NCI-H345 (cell line): ENCODE results near the gene OR1K1.
A peak's percentile ranks its signal among the peaks of the same experiment; 100 is the strongest.

ENCODE experiments used
- DNase-seq: peaks from one replicate; lab custom pipeline; 2025; lab: John Stamatoyannopoulos, UW

Gene OR1K1

GRCh38 chr9:122800066-122801060 is at the start of gene OR1K1:
Gene OR1K1 (plus strand): TSS chr9:122800123. CDS start chr9:122800123, 0 bp downstream.
- DNase-seq: no peak

DNA sequence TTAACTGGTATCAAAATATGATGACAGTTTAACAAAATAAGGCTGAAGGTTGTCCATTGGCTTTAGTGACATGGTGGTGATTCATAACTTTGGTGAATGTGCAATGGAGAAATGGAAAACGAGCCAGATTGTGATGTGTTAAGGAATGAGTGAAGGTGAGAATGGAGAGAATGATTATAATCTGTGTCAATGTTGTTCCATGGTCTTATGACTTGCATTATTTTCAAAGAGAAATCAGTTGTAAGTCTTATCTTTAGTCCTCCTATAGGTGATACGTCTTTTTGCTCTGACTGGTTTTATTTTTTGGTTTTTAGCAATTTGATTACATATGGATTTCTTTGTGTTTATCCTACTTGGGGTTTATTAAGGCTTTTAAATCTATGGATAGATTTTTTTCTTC is 45.1 kb upstream of the OR1K1 start:
- DNase-seq: no peak

DNA sequence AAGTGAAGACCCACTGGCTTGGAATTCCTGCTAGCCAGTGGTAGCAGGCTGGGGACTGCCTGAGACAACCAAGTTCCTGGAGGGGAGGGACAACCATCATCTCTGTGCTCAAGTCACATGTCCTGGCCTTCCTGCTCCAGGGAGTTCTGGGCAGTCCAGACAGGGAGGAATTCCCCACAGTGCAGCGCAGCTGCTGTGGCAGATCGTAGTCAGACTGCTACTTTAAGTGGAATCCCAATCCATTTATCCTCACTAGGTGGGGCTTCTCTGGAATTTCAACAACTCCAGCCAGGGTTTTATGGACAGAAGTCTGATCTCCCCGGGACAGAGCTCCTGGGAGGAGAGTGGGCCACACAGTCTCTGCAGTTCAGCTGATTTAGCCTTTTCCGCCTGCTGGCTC is 32.1 kb upstream of the OR1K1 start:
- DNase-seq: no peak

GRCh38 chr9:122777052-122777451 is 22.9 kb upstream of the OR1K1 start:
- DNase-seq: no peak

DNA sequence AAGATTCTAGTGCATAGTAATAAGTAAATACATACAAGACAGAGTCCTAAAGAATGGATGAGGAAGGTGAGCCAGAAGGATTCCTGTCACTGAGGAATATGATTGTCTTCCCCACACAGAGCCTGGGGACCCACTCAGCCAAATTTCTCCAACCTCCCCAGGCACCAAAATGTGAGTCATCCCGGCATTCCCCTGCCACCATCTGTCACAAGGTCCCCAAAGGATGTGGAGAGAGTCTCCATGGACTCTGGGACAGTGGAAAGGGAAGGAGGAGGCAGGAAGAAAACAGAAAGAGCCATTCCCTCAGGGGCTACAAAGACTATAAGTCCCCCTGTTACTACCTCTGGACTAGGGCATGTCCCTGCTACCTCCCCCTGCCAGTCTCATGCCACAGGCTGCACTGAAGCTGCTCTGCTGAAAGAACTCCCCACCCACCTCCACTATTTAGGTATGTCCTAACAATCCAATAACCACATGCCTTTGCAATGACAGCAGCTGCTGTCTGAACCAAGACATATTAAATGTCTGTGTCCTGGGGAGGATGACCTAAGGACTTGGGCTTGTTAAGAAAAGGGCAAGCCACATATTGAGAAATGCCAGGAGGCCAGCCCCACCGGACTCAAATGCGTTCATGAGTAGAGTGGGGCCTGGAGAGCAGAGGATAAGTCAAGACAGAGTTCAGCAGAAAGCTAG is 21.8 kb upstream of the OR1K1 start:
- no peak for DNase-seq

DNA sequence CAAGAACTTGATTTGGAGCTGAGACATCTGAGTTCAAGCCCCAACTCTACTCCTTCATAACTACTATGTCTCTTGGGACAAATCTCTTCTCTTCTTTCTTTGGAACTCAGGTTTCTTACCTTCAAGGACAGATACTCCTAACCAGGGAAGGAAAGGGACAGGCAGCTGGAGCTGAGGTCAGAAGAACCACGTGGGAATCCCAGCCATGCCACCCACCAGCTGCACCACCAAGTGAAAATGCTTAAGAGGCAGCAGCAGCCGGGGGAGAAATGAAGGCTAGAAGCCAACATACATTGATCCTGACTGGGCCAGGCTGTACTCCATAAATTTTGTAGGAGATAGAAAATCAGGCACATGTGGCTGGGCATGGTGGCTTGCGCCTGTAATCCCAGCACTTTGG is 20.7 kb upstream of the OR1K1 start:
- DNase-seq: no peak

DNA sequence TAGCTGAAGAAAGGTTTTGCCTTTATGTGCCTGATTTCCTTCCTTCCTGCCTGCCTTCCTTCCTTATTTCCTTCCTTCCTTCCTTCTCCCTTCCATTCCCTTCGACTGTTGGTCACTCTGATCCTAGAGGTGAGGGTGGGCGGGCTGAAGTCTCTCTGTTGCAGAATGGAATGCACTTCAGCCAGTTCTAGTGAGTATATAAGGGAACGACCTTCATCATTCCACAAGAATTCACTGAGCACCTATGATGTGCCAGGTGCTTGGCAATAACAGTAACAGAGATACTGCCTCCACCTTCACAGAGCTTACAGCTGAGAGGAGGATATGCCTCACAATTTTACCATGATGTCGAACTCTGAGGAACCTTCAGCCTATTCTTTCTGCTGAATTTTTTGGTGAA is 19.9 kb upstream of the OR1K1 start:
- no peak for DNase-seq

DNA sequence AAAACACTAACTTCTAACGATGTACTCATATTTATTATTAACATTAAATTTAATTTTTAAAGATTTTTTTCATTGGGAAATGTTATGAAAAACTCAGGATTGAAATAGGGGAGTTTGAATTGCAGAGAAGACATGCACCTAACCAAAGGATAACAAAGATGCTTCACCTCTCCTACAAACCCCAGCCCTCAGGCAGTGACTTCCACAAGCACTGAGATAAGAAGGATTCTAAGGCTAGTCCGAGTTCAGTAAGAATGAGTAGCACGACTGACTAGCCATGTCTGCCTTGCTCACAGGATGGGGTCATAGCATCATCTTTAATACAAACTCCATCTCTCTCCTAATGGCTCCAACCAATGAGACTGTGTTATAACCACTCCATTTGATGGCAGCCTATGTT is 18.3 kb upstream of the OR1K1 start:
- no peak for DNase-seq

GRCh38 chr9:122785269-122785668 is 14.7 kb upstream of the OR1K1 start:
- DNase-seq: no peak

GRCh38 chr9:122786338-122786737 is 13.6 kb upstream of the OR1K1 start:
- no peak for DNase-seq

GRCh38 chr9:122788831-122789230 is 11.1 kb upstream of the OR1K1 start, which contains the start of gene OR5C1:
Gene OR5C1 (plus strand): TSS chr9:122788933. CDS start chr9:122788933, 0 bp downstream.
- DNase-seq: no peak

DNA sequence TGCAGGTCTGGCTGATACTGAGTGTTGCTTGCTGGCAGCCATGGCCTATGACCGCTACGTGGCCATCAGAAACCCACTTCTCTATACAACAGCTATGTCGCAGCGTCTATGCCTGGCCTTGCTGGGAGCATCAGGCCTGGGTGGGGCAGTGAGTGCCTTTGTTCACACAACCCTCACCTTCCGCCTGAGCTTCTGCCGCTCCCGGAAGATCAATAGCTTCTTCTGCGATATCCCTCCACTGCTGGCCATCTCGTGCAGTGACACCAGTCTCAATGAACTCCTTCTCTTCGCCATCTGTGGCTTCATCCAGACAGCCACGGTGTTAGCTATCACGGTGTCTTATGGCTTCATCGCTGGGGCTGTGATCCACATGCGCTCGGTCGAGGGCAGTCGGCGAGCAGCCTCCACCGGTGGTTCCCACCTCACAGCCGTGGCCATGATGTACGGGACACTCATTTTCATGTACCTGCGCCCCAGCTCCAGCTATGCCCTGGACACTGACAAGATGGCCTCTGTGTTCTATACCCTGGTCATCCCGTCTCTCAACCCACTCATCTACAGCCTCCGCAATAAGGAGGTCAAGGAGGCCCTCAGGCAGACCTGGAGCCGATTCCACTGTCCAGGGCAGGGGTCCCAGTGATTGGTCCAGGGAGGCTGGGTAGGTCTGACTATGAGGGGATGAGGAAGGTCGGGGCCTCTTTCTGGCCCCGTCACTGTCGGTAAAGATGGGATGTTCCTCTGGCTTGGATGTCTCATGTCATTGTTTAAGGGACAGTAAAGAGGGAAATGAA is 10.5 kb upstream of the OR1K1 start:
- no peak for DNase-seq

DNA sequence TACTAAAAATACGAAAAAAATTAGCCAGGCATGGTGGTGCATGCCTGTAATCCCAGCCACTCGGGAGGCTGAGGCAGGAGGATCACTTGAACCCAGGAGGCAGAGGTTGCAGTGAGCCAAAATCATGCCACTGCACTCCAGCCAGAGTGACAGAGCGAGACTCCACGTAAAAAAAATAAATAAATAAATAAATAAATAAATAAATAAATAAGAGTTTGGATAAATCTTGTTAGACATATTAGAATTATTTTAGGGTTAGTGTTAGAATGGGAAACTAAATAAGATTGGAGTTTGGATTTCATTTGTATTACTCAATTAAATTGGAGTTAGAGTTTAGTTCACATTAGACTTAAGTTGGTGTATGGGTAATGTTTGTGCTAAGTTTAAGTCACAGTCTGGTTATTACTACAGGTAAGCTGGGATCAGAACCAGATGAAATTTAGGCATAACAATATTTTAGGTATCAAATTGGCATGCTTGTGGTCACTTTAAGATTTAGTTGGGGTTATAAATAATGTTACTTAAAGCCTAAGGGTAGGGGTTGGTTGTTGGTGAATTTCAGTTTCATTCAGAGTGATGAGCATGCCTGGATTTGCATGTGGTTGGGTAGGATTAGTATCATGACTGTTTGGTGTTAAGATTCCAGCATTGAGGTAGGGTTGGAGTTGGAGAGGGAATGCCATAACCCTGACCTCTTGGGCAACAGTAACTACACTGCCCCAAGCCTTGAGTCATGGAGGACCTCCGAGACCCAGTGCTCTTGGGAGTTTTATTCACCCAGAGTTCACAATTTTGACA is 7.9 kb upstream of the OR1K1 start:
- DNase-seq: no peak

DNA sequence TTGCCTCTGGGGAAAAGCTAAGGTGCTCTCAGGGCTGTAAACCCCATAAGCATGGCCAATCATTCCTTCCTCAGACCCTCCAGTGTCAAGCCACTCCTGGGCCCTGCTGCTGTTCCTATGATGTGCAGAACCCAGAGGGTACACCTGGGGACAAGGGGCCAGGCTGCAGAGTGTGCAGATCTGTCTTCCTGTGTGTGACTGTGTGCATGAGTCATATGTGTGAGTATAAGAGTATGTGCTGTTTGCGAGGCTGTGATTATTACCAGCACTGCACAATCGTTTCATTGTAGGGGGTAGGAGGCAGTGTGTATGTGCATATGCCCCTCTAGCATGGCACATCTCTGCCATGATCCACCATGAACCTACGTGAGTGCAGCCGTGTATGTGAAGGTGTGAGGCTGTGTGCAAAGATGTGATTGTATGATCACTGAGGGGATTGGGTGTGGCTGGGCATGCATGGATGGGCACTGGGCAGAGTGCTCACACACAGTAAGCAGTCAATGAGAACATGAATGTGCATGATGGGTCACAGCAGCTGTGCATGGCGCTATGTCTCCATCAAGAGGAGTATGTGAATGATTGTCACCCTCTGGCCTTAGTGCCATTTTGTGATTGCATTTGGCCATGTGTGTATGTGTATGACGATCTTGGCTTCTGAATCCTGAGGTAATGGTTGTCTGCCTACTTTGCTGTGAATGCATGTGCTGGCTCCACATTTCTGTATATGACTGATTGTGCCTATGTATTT is 2.4 kb upstream of the OR1K1 start:
- DNase-seq: no peak

- no peak for DNase-seq
Observed at GRCh38 chr9:122806661-122807060, 6.7 kb downstream of the OR1K1 start.

DNA sequence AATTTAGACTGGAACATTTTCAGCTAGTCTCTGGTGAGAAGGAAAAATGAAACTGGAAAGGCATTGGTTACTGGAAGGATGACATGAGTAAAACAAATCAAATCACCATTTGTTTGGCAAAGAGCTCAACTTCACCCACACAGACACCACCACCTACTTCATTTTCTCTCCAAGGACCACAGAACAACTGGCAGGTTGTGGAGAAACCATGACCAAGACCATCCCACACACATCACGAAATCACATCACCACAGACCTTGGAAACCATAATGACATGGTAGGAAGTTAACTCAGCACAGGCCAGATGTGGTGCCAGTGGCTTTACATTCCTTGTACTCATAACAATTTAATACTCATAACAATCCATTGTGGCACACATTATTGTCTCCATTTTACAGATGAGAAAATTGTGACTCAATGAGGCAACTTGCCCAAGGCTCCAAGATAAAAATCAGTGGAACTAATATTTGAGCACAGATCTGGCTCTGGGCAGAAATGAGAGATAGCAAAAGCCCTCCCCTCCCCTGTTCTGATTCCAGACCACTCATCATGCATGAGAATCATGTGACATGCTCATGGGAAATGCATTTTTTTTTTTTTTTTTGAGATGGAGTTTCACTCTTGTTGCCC is 7.5 kb downstream of the OR1K1 start:
- no peak for DNase-seq

- no peak for DNase-seq
Observed at GRCh38 chr9:122808141-122808540, 8.2 kb downstream of the OR1K1 start.

DNA sequence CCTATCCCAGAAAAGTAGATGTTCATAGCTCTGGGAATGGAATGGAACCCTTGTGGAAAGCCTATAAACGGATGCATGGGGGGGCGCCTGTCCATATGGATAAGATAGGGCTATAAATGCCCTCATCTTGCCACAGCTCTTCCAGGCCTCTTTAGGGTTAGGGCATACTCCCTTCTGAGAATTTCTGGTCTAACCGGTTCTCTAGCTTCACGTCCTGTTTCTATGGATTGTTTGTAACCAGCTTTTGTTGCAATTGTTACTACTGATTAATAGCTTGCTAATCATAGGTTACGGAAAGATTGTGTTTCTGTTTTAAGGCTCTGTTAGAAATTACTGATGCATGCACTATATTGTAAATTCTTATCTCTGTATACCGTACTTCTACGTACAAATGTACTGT is 9.3 kb downstream of the OR1K1 start:
- peak; percentile 74 for DNase-seq

DNA sequence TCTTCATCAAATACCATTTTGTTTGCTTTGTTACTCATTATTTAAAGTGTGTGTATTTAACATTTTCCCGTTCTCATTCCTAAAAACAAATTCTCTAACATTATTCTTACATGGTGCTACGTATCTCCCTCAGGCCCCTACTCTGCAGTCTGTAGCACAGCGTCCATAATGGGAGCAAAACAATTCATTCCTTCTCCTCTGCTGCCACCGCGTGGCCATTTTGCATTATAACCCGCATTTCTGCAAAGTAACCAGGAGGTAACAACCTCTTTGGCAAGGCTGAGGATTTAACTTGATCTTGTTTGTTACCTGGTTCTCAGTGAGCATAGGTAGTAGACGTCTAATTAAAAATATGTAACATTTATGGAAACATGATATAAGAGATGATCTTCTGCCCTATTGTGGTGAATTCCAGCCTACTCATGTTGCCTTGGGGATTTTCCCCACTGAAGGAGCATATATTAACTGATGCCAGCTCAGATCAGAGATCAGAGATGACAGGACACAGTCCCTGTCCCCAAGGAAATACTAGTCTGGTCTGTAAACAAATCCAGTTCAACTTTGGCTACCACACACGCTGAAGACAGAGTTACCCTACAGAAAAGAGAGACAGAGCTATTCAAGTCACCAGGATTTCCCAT is 10.5 kb downstream of the OR1K1 start:
- DNase-seq: peak; percentile 87

DNA sequence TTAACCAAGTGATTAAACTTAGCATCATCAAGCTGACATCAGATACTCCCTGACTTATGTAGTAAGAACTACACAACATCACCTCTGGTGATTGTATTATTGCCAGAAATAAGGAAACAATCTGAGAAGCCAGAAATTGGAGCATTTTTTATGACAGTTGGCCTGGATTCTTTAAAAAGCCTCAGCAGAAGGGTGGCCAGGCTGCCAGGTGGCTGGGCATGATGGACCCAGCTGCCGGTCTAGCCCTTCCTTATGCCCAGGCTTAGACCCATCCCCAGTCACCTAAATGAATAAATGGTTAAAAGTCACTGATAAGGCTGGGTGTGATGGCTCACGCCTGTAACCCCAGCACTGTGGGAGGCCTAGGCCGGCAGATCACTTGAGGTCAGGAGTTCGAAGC is 12.8 kb downstream of the OR1K1 start:
- DNase-seq: no peak
